HG03159 (cell line): ENCODE results near the gene POFUT2.
A peak's percentile ranks its signal among the peaks of the same experiment; 100 is the strongest.

Source experiments
- ATAC-seq: cut with Tn5 transposase; IDR thresholded peaks from one replicate; pipeline ENCODE4 v1.9.1; 2021; ENCODE audit warnings: mild to moderate bottlenecking, moderate library complexity; ENCODE audit not compliant: unreplicated experiment

The POFUT2 gene

GRCh38 chr21:45287438-45288391, at the start of gene POFUT2:
POFUT2 (minus strand) TSS chr21:45287895; CDS start chr21:45287871, 24 bp downstream.
- peak; percentile 79 for ATAC-seq

GRCh38 chr21:45336870-45337269, 49.2 kb upstream of the POFUT2 start:
- no peak for ATAC-seq

- ATAC-seq: no peak
Observed at GRCh38 chr21:45336535-45336810, 48.8 kb upstream of the POFUT2 start.

GRCh38 chr21:45335761-45336534, 48.3 kb upstream of the POFUT2 start:
- no peak for ATAC-seq

GRCh38 chr21:45335151-45335760, 47.6 kb upstream of the POFUT2 start:
- no peak for ATAC-seq

- no peak for ATAC-seq
Observed at GRCh38 chr21:45334591-45335081, 46.9 kb upstream of the POFUT2 start.

- no peak for ATAC-seq
Observed at GRCh38 chr21:45334134-45334533, 46.4 kb upstream of the POFUT2 start.

- ATAC-seq: no peak
Observed at GRCh38 chr21:45333583-45334121, 46.0 kb upstream of the POFUT2 start.

GRCh38 chr21:45332981-45333582, 45.4 kb upstream of the POFUT2 start:
- no peak for ATAC-seq

- ATAC-seq: no peak
Observed at GRCh38 chr21:45332415-45332814, 44.7 kb upstream of the POFUT2 start.

- ATAC-seq: no peak
Observed at GRCh38 chr21:45331531-45332147, 43.9 kb upstream of the POFUT2 start.

- ATAC-seq: no peak
Observed at GRCh38 chr21:45330851-45331261, 43.2 kb upstream of the POFUT2 start.

GRCh38 chr21:45330075-45330781, 42.5 kb upstream of the POFUT2 start:
- no peak for ATAC-seq

- ATAC-seq: no peak
Observed at GRCh38 chr21:45329261-45330074, 41.8 kb upstream of the POFUT2 start.

- ATAC-seq: no peak
Observed at GRCh38 chr21:45328198-45329091, 40.8 kb upstream of the POFUT2 start.

GRCh38 chr21:45327441-45328197, 39.9 kb upstream of the POFUT2 start:
- ATAC-seq: no peak

GRCh38 chr21:45326891-45327440, 39.3 kb upstream of the POFUT2 start:
- no peak for ATAC-seq
